Left lung (tissue), 10 donors: ENCODE data around the gene ACO1. TPM values are rescaled to one million over a fixed set of nuclear protein-coding genes. Genes with fewer than 3 reads are reported as not detected.

Experiments
- ATAC-seq: fragments of 200-7000 bp; cut with Tn5 transposase; one replicate; pipeline ENCODE4 v1.9.1; 2020; ENCODE audit warnings: moderate library complexity
- DNase-seq, 4 donors: peaks; one replicate each; pipeline ENCODE4 v3.0.0-alpha.2; 2013 to 2020
- H3K27ac ChIP-seq, 2 donors: fragments of 200-600 bp; sonication (generic) in 1 of 2; one replicate each; pipeline versions ENCODE4 v1.5.0 to v1.8.0; 2020 to 2021
- H3K27me3 ChIP-seq, 2 donors: fragments of 200-600 bp; sonication (generic) in 1 of 2; one replicate each; pipeline versions ENCODE4 v1.5.0 to v1.8.0; 2020 to 2021
- H3K36me3 ChIP-seq, 2 donors: fragments of 200-600 bp; sonication (generic) in 1 of 2; one replicate each; pipeline versions ENCODE4 v1.5.0 to v1.8.0; 2020 to 2021
- H3K4me1 ChIP-seq, 2 donors: fragments of 200-600 bp; one replicate each; pipeline ENCODE4 v1.8.0; 2021
- H3K4me3 ChIP-seq, 2 donors: fragments of 200-600 bp; sonication (generic) in 1 of 2; one replicate each; pipeline versions ENCODE4 v1.5.0 to v1.8.0; 2020 to 2021; ENCODE audit warnings: mild to moderate bottlenecking in 1 of 2
- H3K9me3 ChIP-seq, 2 donors: fragments of 200-600 bp; sonication (generic) in 1 of 2; one replicate each; pipeline versions ENCODE4 v1.5.0 to v1.8.0; 2020 to 2021
- intact Hi-C, 2 donors: fragments of 100-400 bp; cut with DNase I; formaldehyde crosslinking; loops; one replicate each; pipeline versions ENCODE4 v1.11.2 to v1.14.2; 2022
- polyA plus RNA-seq, 6 donors: library from polyadenylated mRNA; unstranded; fragments of 120-200 nt; gene quantifications; one replicate each; pipeline ENCODE4 v1.2.1, GENCODE V29; 2013; ENCODE audit not compliant: insufficient read length in 6 of 6
- total RNA-seq, 2 donors: library from RNA; stranded (reverse); fragmentation: NEBNext Ultra II Directional; extraction: Animal tissue kit (Norgen Biotek cat#: 25700); gene quantifications; one replicate each; pipeline ENCODE4 v1.2.1, GENCODE V29; 2021
- TF ChIP-seq, protein P1 (sequence below), 2 donors: fragments of 200-600 bp; sonication (generic) in 1 of 2; IDR thresholded peaks; one replicate each; pipeline versions ENCODE4 v1.5.0 to v1.8.0; 2021; ENCODE audit warnings: antibody characterized with exemption in 2 of 2
- donor health status: DM: no; HTN: yes; CAD: no.
- donor health status: DM: no; HTN: no; CAD: no.

Gene ACO1
- total and polyA plus RNA-seq, 8 donors: 28.6 to 45.1 (median 32.2) TPM

DNA sequence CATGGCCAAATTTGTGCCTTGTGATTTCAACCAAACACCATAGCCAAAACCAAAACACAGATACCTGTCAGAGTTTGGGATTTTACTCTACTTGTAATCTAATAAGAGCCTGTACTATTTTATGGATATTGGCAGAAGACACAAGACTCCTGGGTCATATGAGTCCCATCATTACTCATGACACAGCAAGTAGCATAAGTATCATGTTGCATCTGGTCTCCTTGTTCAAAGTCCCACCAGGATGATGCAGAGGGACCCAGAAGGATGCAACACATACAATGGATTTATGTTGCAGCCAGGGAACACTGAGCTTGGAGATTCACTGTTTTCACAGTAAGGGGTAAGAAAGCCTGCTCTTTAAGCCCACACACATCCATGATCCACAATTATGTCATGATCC is 13.2 kb upstream of the ACO1 start:
- no peak overlapping the region for H3K4me3 ChIP-seq
- intact Hi-C loops: loop anchor here in 1 of 2 donors (10.0 kb wide), 1 partner anchor 164 kb away; no protein-coding TSS in a partner anchor
- H3K36me3 ChIP-seq: no peaks in the 10 kb centered on the region
- H3K9me3 ChIP-seq: peaks cover 0 to 15% of the 10 kb centered on the region in 2 donors
- TF ChIP-seq, protein P1, sequence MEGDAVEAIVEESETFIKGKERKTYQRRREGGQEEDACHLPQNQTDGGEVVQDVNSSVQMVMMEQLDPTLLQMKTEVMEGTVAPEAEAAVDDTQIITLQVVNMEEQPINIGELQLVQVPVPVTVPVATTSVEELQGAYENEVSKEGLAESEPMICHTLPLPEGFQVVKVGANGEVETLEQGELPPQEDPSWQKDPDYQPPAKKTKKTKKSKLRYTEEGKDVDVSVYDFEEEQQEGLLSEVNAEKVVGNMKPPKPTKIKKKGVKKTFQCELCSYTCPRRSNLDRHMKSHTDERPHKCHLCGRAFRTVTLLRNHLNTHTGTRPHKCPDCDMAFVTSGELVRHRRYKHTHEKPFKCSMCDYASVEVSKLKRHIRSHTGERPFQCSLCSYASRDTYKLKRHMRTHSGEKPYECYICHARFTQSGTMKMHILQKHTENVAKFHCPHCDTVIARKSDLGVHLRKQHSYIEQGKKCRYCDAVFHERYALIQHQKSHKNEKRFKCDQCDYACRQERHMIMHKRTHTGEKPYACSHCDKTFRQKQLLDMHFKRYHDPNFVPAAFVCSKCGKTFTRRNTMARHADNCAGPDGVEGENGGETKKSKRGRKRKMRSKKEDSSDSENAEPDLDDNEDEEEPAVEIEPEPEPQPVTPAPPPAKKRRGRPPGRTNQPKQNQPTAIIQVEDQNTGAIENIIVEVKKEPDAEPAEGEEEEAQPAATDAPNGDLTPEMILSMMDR (IDR thresholded peaks at IDR 0.05): no peak
- H3K27me3 ChIP-seq: no peaks in the 10 kb centered on the region
- no peak for ATAC-seq
- H3K4me1 ChIP-seq: no peaks in the 10 kb centered on the region
- no peak overlapping the region for H3K27ac ChIP-seq
- no peak for DNase-seq

- H3K36me3 ChIP-seq: no peaks in the 10 kb centered on the region
- intact Hi-C loops: loop anchor here in 1 of 2 donors (10.0 kb wide), 1 partner anchor 163 kb away; no protein-coding TSS in a partner anchor
- H3K4me1 ChIP-seq: no peaks in the 10 kb centered on the region
- no peaks in the 10 kb centered on the region for H3K27me3 ChIP-seq
- DNase-seq: no peak
- TF ChIP-seq, protein P1 (IDR thresholded peaks at IDR 0.05): no peak
- peaks cover 0 to 15% of the 10 kb centered on the region in 2 donors for H3K9me3 ChIP-seq
- H3K4me3 ChIP-seq: no peak overlapping the region
- no peak overlapping the region for H3K27ac ChIP-seq
- ATAC-seq: no peak
Observed at GRCh38 chr9:32371679-32372078, 12.8 kb upstream of the ACO1 start.

GRCh38 chr9:32376285-32376684 is 8.2 kb upstream of the ACO1 start:
- H3K27ac ChIP-seq: no peak overlapping the region
- peaks cover 0 to 2% of the 10 kb centered on the region in 2 donors for H3K9me3 ChIP-seq
- H3K27me3 ChIP-seq: peaks cover 0 to 2% of the 10 kb centered on the region in 2 donors
- peaks cover 0 to 6% of the 10 kb centered on the region in 2 donors for H3K4me1 ChIP-seq
- intact Hi-C loops: loop anchor here in 1 of 2 donors (5.0 to 10.0 kb wide), 2 partner anchors 159 to 591 kb away; no protein-coding TSS in a partner anchor
- ATAC-seq (no peak), DNase-seq (no peak)
- H3K36me3 ChIP-seq: no peaks in the 10 kb centered on the region
- H3K4me3 ChIP-seq: no peak overlapping the region
- TF ChIP-seq, protein P1 (IDR thresholded peaks at IDR 0.05): no peak

DNA sequence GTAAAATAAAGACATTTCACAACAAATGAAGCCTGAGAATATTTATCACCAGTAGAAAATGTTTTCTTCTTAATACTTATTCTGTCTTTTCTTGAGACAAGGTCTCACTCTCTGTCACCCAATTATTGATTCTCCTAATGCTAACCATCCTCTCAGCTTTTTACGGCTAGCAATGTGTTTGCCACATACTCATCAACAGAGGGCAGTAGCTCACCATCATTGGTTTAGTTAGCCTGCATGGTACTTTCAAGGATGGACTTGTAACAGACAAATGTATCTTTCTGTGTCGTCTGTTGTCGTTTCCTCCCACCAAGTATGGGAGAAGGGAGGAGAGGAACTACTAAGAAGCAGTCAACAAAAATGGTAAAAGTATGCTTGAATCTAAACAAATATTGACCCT is 5.9 kb upstream of the ACO1 start:
- no peak overlapping the region for H3K4me3 ChIP-seq
- DNase-seq (peak in 1 of 4 donors; percentile 59), ATAC-seq (peak; percentile 95)
- H3K27me3 ChIP-seq: peaks cover 0 to 22% of the 10 kb centered on the region in 2 donors
- H3K27ac ChIP-seq: no peak overlapping the region
- H3K4me1 ChIP-seq: peaks cover 0 to 8% of the 10 kb centered on the region in 2 donors
- H3K9me3 ChIP-seq: no peaks in the 10 kb centered on the region
- intact Hi-C loops: loop anchor here in 1 of 2 donors (2.0 to 10.0 kb wide), 3 partner anchors 156 to 589 kb away; no protein-coding TSS in a partner anchor
- H3K36me3 ChIP-seq: no peaks in the 10 kb centered on the region
- TF ChIP-seq, protein P1 (IDR thresholded peaks at IDR 0.05): peak; percentile 70 to 72

DNA sequence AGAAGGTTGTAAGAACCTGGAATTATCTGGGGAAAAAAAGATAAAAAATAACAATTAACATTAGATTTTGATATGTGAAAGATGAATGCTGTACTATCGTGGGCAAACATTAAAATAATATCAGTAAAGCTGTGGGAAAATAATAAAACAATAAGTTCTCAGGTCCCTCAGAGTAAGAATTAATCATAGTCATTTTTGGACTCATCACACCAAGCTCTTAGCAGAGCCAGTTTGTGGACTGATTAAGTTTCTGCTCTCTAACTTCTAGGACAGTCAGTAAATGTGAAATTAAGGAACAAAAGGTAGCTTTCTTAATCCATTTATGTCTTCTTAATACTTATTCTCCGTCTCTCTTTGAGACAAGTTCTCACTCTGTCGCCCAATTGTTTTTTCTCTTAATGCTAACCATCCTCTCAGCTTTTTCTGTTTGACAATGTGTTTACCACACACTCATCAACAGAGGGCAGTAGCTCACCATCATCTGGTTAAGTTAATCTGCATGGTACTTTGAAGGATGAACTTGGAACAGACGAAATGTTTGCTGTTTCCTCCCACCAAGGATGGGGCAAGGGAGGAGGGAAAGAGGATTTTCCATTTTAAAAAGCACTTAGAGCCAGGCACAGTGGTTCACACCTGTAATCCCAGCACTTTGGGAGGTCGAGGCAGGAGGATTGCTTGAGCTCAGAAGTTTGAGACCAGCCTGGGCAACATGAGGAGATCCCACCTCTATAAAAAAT is 5.3 kb upstream of the ACO1 start:
- H3K27ac ChIP-seq: no peak overlapping the region
- intact Hi-C loops: loop anchor here in 1 of 2 donors (2.0 to 10.0 kb wide), 3 partner anchors 156 to 588 kb away; no protein-coding TSS in a partner anchor
- peaks cover 0 to 22% of the 10 kb centered on the region in 2 donors for H3K27me3 ChIP-seq
- no peaks in the 10 kb centered on the region for H3K36me3 ChIP-seq
- TF ChIP-seq, protein P1 (IDR thresholded peaks at IDR 0.05): peak; percentile 65 to 79
- peak in 2 of 4 donors; percentile 59 to 81 for DNase-seq
- H3K4me3 ChIP-seq: no peak overlapping the region
- no peaks in the 10 kb centered on the region for H3K9me3 ChIP-seq
- ATAC-seq: peak; percentile 96
- peaks cover 0 to 13% of the 10 kb centered on the region in 2 donors for H3K4me1 ChIP-seq
